H1 (cell line): ENCODE results near the gene DLST. TPM values are rescaled to one million over a fixed set of nuclear protein-coding genes. Genes with fewer than 3 reads are reported as not detected.

Experiments
- BACH1 ChIP-seq: IDR thresholded peaks from 2 replicates; pipeline ENCODE4 v1.6.1; 2012; ENCODE audit warnings: low read length, improper control_type of control experiment
- EGR1 ChIP-seq: IDR thresholded peaks from 2 replicates; pipeline ENCODE4 v1.6.1; 2011; ENCODE audit warnings: low read depth, low read length, borderline replicate concordance
- FOSL1 ChIP-seq: IDR thresholded peaks from 2 replicates; pipeline ENCODE4 v1.6.1; 2011; ENCODE audit warnings: mild to moderate bottlenecking, low read depth, low read length, moderate library complexity; ENCODE audit not compliant: insufficient read depth
- SIX5 ChIP-seq: IDR thresholded peaks from 2 replicates; pipeline ENCODE4 v1.6.1; 2011; ENCODE audit warnings: mild to moderate bottlenecking, low read depth, low read length
- TAF1 ChIP-seq: IDR thresholded peaks from 2 replicates; pipeline ENCODE4 v1.6.1; 2011; ENCODE audit warnings: mild to moderate bottlenecking, low read depth, low read length
- TEAD4 ChIP-seq: IDR thresholded peaks from 2 replicates; pipeline ENCODE4 v1.6.1; 2012; ENCODE audit warnings: low read depth, low read length, inconsistent platforms, mixed read lengths
- polyA plus RNA-seq, 7 experiments: library from polyadenylated mRNA; depleted of rRNA in 3 of 7; stranded (reverse) in 5 of 7; unstranded in 2 of 7; fragments of >200 nt in 5 of 7; fragments of 200-250 nt in 2 of 7; gene quantifications; 1 replicate in 5 of 7; 2 replicates in 1 of 7; 4 replicates in 1 of 7; pipeline versions ENCODE4 v1.2.1 to v1.2.3, GENCODE V29; 2011 to 2013; ENCODE audit warnings: missing spikeins in 2 of 7, mixed read lengths in 2 of 7
- total RNA-seq: library from RNA; stranded (reverse); fragmentation: NEBNext Ultra II Directional; extraction: Animal tissue kit (Norgen Biotek cat#: 25700); gene quantifications from 2 replicates; pipeline ENCODE4 v1.2.1, GENCODE V29; 2021
- TF ChIP-seq, protein P1 (sequence below): fragments of 300-600 bp; sonication (generic); IDR thresholded peaks from 2 replicates; pipeline ENCODE4 v1.7.1; 2012; ENCODE audit warnings: low read length, moderate library complexity, mild to moderate bottlenecking, inconsistent platforms; ENCODE audit not compliant: insufficient replicate concordance
- TF ChIP-seq, protein P2 (sequence below), 3 experiments: IDR thresholded peaks; 1 replicate in 2 of 3; 2 replicates in 1 of 3; pipeline versions ENCODE4 v1.5.1 to v1.6.1; 2011; ENCODE audit warnings: low read length in 3 of 3, mild to moderate bottlenecking in 3 of 3, inconsistent platforms in 2 of 3, low read depth in 1 of 3, moderate library complexity in 1 of 3; ENCODE audit not compliant: insufficient read depth in 1 of 3; ENCODE audit errors: control extremely low read depth in 1 of 3

DLST gene
- total and polyA plus RNA-seq, 2 of the 8 experiments (the other 6 are each of a cell fraction or from before 2014, with no cell fraction given) = 96.5 to 117 TPM

DNA sequence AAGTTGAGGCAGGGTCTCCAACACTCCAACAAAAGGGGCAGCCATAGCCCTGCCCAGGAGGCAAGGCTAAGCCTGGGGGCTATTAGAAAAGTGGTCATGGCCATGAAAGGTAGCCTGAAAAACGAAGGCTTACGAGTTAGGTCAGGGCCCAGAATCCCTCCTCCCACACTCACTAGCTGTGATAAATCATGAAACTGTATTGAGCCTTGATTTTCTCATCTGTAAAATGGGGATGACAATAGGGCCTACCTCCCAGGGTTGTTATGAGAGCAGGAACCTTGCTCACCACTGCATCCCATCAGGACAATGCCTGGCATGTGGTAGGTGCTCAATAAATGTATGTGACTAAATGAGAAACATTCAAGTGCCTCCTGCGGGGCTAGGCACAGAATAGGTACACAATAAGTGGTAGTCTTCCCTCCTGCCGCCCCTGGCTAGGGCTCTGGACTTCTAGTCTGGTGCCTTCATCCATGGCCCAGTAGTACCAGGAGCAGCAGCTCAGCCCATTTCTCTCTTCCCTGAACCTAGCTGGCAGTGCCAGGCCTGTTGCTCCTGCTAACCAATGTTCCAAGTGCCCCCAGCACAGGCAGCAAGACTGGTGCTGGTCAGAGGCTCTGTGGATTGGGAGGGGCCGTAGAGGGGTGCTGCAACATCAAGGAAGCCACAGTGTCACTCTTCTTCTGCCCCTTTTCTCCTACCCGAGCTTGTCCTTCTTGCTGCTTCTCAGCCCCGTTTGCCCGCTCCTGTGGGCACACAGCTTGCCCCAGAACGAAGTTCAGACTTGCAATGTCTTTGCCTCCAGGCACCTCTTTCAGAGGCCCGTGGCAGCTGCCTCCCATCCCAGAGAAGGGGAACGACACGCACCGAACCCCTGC, 65.9 kb downstream of the DLST start (continued):
- TF ChIP-seq, protein P1, sequence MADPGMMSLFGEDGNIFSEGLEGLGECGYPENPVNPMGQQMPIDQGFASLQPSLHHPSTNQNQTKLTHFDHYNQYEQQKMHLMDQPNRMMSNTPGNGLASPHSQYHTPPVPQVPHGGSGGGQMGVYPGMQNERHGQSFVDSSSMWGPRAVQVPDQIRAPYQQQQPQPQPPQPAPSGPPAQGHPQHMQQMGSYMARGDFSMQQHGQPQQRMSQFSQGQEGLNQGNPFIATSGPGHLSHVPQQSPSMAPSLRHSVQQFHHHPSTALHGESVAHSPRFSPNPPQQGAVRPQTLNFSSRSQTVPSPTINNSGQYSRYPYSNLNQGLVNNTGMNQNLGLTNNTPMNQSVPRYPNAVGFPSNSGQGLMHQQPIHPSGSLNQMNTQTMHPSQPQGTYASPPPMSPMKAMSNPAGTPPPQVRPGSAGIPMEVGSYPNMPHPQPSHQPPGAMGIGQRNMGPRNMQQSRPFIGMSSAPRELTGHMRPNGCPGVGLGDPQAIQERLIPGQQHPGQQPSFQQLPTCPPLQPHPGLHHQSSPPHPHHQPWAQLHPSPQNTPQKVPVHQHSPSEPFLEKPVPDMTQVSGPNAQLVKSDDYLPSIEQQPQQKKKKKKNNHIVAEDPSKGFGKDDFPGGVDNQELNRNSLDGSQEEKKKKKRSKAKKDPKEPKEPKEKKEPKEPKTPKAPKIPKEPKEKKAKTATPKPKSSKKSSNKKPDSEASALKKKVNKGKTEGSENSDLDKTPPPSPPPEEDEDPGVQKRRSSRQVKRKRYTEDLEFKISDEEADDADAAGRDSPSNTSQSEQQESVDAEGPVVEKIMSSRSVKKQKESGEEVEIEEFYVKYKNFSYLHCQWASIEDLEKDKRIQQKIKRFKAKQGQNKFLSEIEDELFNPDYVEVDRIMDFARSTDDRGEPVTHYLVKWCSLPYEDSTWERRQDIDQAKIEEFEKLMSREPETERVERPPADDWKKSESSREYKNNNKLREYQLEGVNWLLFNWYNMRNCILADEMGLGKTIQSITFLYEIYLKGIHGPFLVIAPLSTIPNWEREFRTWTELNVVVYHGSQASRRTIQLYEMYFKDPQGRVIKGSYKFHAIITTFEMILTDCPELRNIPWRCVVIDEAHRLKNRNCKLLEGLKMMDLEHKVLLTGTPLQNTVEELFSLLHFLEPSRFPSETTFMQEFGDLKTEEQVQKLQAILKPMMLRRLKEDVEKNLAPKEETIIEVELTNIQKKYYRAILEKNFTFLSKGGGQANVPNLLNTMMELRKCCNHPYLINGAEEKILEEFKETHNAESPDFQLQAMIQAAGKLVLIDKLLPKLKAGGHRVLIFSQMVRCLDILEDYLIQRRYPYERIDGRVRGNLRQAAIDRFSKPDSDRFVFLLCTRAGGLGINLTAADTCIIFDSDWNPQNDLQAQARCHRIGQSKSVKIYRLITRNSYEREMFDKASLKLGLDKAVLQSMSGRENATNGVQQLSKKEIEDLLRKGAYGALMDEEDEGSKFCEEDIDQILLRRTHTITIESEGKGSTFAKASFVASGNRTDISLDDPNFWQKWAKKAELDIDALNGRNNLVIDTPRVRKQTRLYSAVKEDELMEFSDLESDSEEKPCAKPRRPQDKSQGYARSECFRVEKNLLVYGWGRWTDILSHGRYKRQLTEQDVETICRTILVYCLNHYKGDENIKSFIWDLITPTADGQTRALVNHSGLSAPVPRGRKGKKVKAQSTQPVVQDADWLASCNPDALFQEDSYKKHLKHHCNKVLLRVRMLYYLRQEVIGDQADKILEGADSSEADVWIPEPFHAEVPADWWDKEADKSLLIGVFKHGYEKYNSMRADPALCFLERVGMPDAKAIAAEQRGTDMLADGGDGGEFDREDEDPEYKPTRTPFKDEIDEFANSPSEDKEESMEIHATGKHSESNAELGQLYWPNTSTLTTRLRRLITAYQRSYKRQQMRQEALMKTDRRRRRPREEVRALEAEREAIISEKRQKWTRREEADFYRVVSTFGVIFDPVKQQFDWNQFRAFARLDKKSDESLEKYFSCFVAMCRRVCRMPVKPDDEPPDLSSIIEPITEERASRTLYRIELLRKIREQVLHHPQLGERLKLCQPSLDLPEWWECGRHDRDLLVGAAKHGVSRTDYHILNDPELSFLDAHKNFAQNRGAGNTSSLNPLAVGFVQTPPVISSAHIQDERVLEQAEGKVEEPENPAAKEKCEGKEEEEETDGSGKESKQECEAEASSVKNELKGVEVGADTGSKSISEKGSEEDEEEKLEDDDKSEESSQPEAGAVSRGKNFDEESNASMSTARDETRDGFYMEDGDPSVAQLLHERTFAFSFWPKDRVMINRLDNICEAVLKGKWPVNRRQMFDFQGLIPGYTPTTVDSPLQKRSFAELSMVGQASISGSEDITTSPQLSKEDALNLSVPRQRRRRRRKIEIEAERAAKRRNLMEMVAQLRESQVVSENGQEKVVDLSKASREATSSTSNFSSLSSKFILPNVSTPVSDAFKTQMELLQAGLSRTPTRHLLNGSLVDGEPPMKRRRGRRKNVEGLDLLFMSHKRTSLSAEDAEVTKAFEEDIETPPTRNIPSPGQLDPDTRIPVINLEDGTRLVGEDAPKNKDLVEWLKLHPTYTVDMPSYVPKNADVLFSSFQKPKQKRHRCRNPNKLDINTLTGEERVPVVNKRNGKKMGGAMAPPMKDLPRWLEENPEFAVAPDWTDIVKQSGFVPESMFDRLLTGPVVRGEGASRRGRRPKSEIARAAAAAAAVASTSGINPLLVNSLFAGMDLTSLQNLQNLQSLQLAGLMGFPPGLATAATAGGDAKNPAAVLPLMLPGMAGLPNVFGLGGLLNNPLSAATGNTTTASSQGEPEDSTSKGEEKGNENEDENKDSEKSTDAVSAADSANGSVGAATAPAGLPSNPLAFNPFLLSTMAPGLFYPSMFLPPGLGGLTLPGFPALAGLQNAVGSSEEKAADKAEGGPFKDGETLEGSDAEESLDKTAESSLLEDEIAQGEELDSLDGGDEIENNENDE = no peak
- no peak for TF ChIP-seq FOSL1
- TF ChIP-seq, protein P2, sequence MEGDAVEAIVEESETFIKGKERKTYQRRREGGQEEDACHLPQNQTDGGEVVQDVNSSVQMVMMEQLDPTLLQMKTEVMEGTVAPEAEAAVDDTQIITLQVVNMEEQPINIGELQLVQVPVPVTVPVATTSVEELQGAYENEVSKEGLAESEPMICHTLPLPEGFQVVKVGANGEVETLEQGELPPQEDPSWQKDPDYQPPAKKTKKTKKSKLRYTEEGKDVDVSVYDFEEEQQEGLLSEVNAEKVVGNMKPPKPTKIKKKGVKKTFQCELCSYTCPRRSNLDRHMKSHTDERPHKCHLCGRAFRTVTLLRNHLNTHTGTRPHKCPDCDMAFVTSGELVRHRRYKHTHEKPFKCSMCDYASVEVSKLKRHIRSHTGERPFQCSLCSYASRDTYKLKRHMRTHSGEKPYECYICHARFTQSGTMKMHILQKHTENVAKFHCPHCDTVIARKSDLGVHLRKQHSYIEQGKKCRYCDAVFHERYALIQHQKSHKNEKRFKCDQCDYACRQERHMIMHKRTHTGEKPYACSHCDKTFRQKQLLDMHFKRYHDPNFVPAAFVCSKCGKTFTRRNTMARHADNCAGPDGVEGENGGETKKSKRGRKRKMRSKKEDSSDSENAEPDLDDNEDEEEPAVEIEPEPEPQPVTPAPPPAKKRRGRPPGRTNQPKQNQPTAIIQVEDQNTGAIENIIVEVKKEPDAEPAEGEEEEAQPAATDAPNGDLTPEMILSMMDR (IDR thresholded peaks at IDR 0.05; ENCODE audit: control extremely low read depth in 1 of 3, insufficient read depth in 1 of 3, low read depth in 1 of 3, low read length in 3 of 3) = no peak
- TF ChIP-seq BACH1 = no peak
- TF ChIP-seq EGR1 = no peak
- no peak for TF ChIP-seq SIX5
- no peak for TF ChIP-seq TAF1
- TF ChIP-seq TEAD4 = no peak
